Measurements from ENCODE around the gene YWHAG. TPM values are rescaled to one million over a fixed set of nuclear protein-coding genes. Genes with fewer than 3 reads are reported as not detected.
A peak's percentile ranks its signal among the peaks of the same experiment; 100 is the strongest.

YWHAG gene
- polyA plus RNA-seq, 3 donors = 6.9 to 12.2 (median 9.3) TPM

DNA sequence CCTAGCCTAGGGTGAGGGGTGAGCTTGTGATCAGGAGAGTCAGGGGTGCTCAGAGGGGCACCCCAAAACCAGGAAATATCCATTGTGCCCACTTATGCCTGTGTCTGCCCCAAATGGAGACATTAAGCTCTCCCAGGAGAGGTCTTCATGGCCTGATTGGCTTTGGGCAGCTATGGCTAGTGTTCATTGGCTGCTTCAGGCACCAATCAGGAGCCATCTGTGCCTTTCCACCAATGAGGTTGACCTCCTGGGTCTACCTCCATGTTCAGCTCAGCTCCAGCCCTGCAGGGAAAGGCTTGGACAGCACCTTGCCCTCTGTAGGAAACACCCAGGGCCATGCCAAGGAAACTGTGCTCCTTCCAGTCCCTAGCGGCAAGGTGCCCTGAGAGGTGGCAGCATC, 80.3 kb downstream of the YWHAG start:
- Histone ChIP-seq H3K9ac (ENCODE audit: insufficient read depth, low read length, poor library complexity, severe bottlenecking) (no peak overlapping the region), H3K4me1 (ENCODE audit: control insufficient read depth in 1 of 2, insufficient read depth in 2 of 2, low read length in 2 of 2) (peaks cover 7 to 17% of the 10 kb centered on the region in 2 donors), H3K4me2 (replicated peaks; ENCODE audit: extremely low read depth, low read length, poor library complexity, severe bottlenecking) (no peak overlapping the region), H3K27ac (ENCODE audit: low read depth in 1 of 2, low read length in 2 of 2) (no peak overlapping the region), H3K9me3 (replicated peaks in 1 of 2; ENCODE audit: control insufficient read depth in 1 of 2, insufficient read depth in 1 of 2, low read length in 2 of 2) (no peaks in the 10 kb centered on the region), H3K27me3 (ENCODE audit: control insufficient read depth in 2 of 2, insufficient read depth in 2 of 2, low read length in 2 of 2) (peaks cover 28 to 43% of the 10 kb centered on the region in 2 donors), H3K4me3 (replicated peaks in 1 of 3; ENCODE audit: low read depth in 2 of 3, low read length in 3 of 3) (no peak overlapping the region), H2AFZ (ENCODE audit: insufficient read depth, low read depth, low read length, poor library complexity, severe bottlenecking) (no peak overlapping the region), H3K79me2 (ENCODE audit: insufficient read depth, low read length) (no peaks in the 10 kb centered on the region), H4K20me1 (ENCODE audit: insufficient read depth, low read length) (no peaks in the 10 kb centered on the region), H3K36me3 (replicated peaks in 1 of 2; ENCODE audit: control insufficient read depth in 1 of 2, insufficient read depth in 2 of 2, low read length in 2 of 2) (no peaks in the 10 kb centered on the region)
- Mint-ChIP-seq H3K4me1 (peaks cover 14% of the 10 kb centered on the region), H3K36me3 (peaks cover 7 to 11% of the 10 kb centered on the region in 2 donors), H3K27me3 (ENCODE audit: low read depth in 3 of 3) (peaks cover 52 to 69% (median 55%) of the 10 kb centered on the region in 3 donors), H3K9me3 (peaks cover 0 to 12% (median 7%) of the 10 kb centered on the region in 7 donors), H3K27ac (no peak overlapping the region), H3K4me3 (no peak overlapping the region)
- DNase-seq = peak in 1 of 3 donors; percentile 6
- intact Hi-C loops (cut with micrococcal nuclease) = no loop called here
- TF ChIP-seq, protein P1, sequence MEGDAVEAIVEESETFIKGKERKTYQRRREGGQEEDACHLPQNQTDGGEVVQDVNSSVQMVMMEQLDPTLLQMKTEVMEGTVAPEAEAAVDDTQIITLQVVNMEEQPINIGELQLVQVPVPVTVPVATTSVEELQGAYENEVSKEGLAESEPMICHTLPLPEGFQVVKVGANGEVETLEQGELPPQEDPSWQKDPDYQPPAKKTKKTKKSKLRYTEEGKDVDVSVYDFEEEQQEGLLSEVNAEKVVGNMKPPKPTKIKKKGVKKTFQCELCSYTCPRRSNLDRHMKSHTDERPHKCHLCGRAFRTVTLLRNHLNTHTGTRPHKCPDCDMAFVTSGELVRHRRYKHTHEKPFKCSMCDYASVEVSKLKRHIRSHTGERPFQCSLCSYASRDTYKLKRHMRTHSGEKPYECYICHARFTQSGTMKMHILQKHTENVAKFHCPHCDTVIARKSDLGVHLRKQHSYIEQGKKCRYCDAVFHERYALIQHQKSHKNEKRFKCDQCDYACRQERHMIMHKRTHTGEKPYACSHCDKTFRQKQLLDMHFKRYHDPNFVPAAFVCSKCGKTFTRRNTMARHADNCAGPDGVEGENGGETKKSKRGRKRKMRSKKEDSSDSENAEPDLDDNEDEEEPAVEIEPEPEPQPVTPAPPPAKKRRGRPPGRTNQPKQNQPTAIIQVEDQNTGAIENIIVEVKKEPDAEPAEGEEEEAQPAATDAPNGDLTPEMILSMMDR (IDR thresholded peaks at IDR 0.05) = no peak
- WGBS (ENCODE audit: insufficient coverage) = 100% methylated on average over 1 of the region's 1 CpG

Other genes starting within 250 kb of the YWHAG start
- gene SRRM3, start 157.1 kb downstream of the YWHAG start, polyA plus RNA-seq = not detected
- gene HSPB1, start 56.3 kb downstream of the YWHAG start, polyA plus RNA-seq = 10 to 100 TPM in 1 of 3 donors, 1 to 10 TPM in 2; 8.3 to 20.7 (median 8.9) TPM
- under 1 TPM; 0.48 to 0.56 (median 0.56) TPM for gene SSC4D, start 50.7 kb upstream of the YWHAG start, polyA plus RNA-seq
- gene ZP3, start 66.0 kb upstream of the YWHAG start, polyA plus RNA-seq = 10 to 100 TPM in 2 of 3 donors, 1 to 10 TPM in 1; 4.3 to 12.1 (median 10.4) TPM
- 10 to 100 TPM; 11.3 to 35.2 (median 20.2) TPM for gene DTX2, start 102.7 kb upstream of the YWHAG start, polyA plus RNA-seq
- under 1 TPM in 1 of 3 donors, not detected in 2; 0.33 TPM for gene UPK3B, start 151.6 kb upstream of the YWHAG start, polyA plus RNA-seq
- gene SPDYE16, start 184.3 kb upstream of the YWHAG start, polyA plus RNA-seq = under 1 TPM in 1 of 3 donors, not detected in 2; 0.23 TPM

Data from CD14-positive monocyte (primary cell).